Nephron (organoid): ENCODE data around the gene PYGM.

ENCODE experiments used
- H3K27ac Mint-ChIP-seq, 3 experiments: 2 replicates each; pipeline ENCODE4 v1.8.0; 2020; ENCODE audit warnings: mixed read lengths in 3 of 3, mild to moderate bottlenecking in 2 of 3, moderate library complexity in 1 of 3
- H3K27me3 Mint-ChIP-seq: 2 replicates; pipeline ENCODE4 v1.8.0; 2021; ENCODE audit warnings: low read depth, mild to moderate bottlenecking, moderate library complexity, mixed read lengths
- H3K36me3 Mint-ChIP-seq: 2 replicates; pipeline ENCODE4 v1.8.0; 2020; ENCODE audit warnings: low read depth, mixed read lengths
- H3K4me1 Mint-ChIP-seq: 2 replicates; pipeline ENCODE4 v1.8.0; 2020; ENCODE audit warnings: mixed read lengths
- H3K4me3 Mint-ChIP-seq, 3 experiments: 2 replicates each; pipeline ENCODE4 v1.8.0; 2020; ENCODE audit warnings: mild to moderate bottlenecking in 3 of 3, mixed read lengths in 3 of 3, moderate library complexity in 2 of 3
- H3K9me3 Mint-ChIP-seq: 2 replicates; pipeline ENCODE4 v1.8.0; 2020; ENCODE audit warnings: mixed read lengths
- CTCF ChIP-seq, 3 experiments: fragments of 200-600 bp; sonication (generic); IDR thresholded peaks; one replicate each; pipeline ENCODE4 v1.5.0; 2021; ENCODE audit warnings: antibody characterized with exemption in 3 of 3; ENCODE audit not compliant: unreplicated experiment in 3 of 3

PYGM gene

DNA sequence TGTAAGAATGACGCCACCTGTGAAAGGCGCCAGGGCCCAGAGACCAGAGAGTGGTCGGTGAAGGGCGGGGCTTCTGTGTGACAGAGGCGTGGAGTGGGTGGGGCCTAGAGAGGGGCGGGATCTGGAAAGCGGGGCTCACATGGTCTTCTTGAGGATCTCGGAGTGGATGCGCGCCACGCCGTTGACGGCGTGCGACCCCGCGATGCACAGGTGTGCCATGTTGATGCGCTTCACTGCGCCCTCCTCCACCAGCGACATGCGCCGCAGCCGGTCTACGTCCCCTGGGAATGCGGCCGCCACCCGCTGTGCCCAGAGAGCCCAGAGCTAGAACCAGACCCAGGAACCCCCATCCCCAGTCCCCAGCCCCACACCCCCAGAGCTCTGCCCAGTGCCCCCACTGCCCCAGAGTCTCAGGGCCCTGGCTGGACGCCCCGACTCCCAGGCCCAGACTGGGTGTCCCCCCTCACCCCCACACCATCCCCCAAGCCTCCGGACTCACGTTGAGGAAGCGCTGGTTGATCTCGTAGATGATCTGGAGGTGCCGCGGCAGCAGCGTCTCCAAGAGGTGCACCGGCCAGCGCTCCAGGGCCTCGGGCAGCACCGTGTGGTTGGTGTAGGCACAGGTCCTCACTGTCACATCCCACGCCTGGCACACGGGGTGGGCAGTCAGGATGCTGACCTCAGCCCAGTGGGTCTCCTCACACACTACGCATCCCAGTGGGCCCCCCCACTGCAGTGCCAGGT is 6.2 kb downstream of the PYGM start:
- H3K27me3 Mint-ChIP-seq, result peaks cover 5% of the 10 kb centered on the region
- H3K4me3 Mint-ChIP-seq, result no peak overlapping the region
- peaks cover 7% of the 10 kb centered on the region for H3K36me3 Mint-ChIP-seq
- TF ChIP-seq CTCF (IDR thresholded peaks at IDR 0.05; ENCODE audit: unreplicated experiment in 3 of 3), result no peak
- H3K27ac Mint-ChIP-seq, result no peak overlapping the region
- no peaks in the 10 kb centered on the region for H3K9me3 Mint-ChIP-seq
- H3K4me1 Mint-ChIP-seq, result peaks cover 11% of the 10 kb centered on the region

GRCh38 chr11:64753019-64753379 is 6.8 kb downstream of the PYGM start:
- no peaks in the 10 kb centered on the region for H3K9me3 Mint-ChIP-seq
- peaks cover 16% of the 10 kb centered on the region for H3K4me1 Mint-ChIP-seq
- H3K4me3 Mint-ChIP-seq, result no peak overlapping the region
- peak overlapping the region in 1 of 3 experiments; percentile 18 for H3K27ac Mint-ChIP-seq
- peaks cover 5% of the 10 kb centered on the region for H3K27me3 Mint-ChIP-seq
- H3K36me3 Mint-ChIP-seq, result peaks cover 7% of the 10 kb centered on the region
- no peak for TF ChIP-seq CTCF (IDR thresholded peaks at IDR 0.05; ENCODE audit: unreplicated experiment in 3 of 3)

- Mint-ChIP-seq H3K27me3 (peaks cover 8% of the 10 kb centered on the region), H3K4me3 (no peak overlapping the region), H3K9me3 (no peaks in the 10 kb centered on the region), H3K27ac (peak overlapping the region in 1 of 3 experiments; percentile 18), H3K36me3 (peaks cover 7% of the 10 kb centered on the region), H3K4me1 (peaks cover 18% of the 10 kb centered on the region)
- no peak for TF ChIP-seq CTCF (IDR thresholded peaks at IDR 0.05; ENCODE audit: unreplicated experiment in 3 of 3)
Observed at GRCh38 chr11:64752175-64752970, 7.4 kb downstream of the PYGM start.

DNA sequence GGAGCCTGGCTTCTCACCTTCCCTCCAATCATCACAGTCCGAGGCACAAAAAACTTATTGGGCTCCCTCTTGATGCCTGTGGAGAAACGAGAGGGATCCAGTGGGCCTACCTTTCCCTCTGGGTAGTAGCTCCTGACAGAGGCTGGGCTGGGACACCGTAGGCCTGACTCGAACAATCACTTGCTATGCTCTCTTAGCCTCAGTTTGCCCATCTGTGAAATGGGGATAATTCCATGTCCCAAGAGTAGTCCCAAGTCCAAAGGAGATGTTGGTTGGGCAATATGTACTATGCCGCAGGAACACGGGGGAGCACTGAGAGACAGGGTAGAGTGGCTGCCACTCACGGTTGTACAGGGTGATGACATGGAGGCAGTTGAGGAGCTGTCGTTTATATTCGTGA is 8.2 kb downstream of the PYGM start:
- no peak overlapping the region for H3K4me3 Mint-ChIP-seq
- H3K4me1 Mint-ChIP-seq, result peaks cover 18% of the 10 kb centered on the region
- TF ChIP-seq CTCF (IDR thresholded peaks at IDR 0.05; ENCODE audit: unreplicated experiment in 3 of 3), result no peak
- H3K27ac Mint-ChIP-seq, result no peak overlapping the region
- peaks cover 7% of the 10 kb centered on the region for H3K36me3 Mint-ChIP-seq
- H3K27me3 Mint-ChIP-seq, result peaks cover 15% of the 10 kb centered on the region
- H3K9me3 Mint-ChIP-seq, result no peaks in the 10 kb centered on the region

DNA sequence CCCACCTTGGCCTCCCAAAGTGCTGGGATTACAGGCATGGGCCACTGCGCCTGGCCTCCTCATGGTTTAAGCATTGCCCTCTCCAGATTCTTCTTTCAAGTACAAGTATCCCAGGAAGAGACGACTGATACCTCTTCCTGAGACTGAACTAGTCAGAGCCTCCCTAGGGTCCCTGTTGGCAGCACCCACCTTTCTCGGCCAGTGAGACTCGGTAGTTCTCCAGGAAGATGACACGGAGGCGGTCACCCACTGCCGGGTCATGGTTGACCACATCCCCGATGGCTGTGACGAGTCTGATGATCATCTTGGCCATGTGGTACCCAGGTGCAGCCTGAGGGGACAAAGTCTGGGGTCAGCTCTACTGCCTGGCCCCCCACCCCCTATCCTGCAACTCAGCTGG is 8.6 kb downstream of the PYGM start:
- H3K4me3 Mint-ChIP-seq, result no peak overlapping the region
- no peak for TF ChIP-seq CTCF (IDR thresholded peaks at IDR 0.05; ENCODE audit: unreplicated experiment in 3 of 3)
- H3K4me1 Mint-ChIP-seq, result peaks cover 18% of the 10 kb centered on the region
- H3K36me3 Mint-ChIP-seq, result peaks cover 7% of the 10 kb centered on the region
- H3K9me3 Mint-ChIP-seq, result no peaks in the 10 kb centered on the region
- H3K27ac Mint-ChIP-seq, result no peak overlapping the region
- peaks cover 20% of the 10 kb centered on the region for H3K27me3 Mint-ChIP-seq
